Ovary (tissue), 3 donors: ENCODE results near the gene CCNG2.

Experiments
- EP300 ChIP-seq: sonication (generic); formaldehyde crosslinking; IDR thresholded peaks from one replicate; pipeline ENCODE4 v1.6.1; 2017; ENCODE audit warnings: antibody characterized with exemption
- TF ChIP-seq, protein P1 (sequence below), 3 donors: fragments of 450-650 bp in 2 of 3; fragments of 200-600 bp in 1 of 3; IDR thresholded peaks; one replicate each; pipeline versions ENCODE4 v1.5.1 to v1.8.0; 2016 to 2022; ENCODE audit warnings: antibody characterized with exemption in 3 of 3, mild to moderate bottlenecking in 1 of 3
- donor health status: DM: no; HTN: no; CAD: no.

GRCh38 chr4:77123411-77123810, 33.6 kb upstream of the CCNG2 start:
- TF ChIP-seq, protein P1, sequence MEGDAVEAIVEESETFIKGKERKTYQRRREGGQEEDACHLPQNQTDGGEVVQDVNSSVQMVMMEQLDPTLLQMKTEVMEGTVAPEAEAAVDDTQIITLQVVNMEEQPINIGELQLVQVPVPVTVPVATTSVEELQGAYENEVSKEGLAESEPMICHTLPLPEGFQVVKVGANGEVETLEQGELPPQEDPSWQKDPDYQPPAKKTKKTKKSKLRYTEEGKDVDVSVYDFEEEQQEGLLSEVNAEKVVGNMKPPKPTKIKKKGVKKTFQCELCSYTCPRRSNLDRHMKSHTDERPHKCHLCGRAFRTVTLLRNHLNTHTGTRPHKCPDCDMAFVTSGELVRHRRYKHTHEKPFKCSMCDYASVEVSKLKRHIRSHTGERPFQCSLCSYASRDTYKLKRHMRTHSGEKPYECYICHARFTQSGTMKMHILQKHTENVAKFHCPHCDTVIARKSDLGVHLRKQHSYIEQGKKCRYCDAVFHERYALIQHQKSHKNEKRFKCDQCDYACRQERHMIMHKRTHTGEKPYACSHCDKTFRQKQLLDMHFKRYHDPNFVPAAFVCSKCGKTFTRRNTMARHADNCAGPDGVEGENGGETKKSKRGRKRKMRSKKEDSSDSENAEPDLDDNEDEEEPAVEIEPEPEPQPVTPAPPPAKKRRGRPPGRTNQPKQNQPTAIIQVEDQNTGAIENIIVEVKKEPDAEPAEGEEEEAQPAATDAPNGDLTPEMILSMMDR (IDR thresholded peaks at IDR 0.05) = no peak
- no peak for TF ChIP-seq EP300
